HuH-7 (cell line): ENCODE results near the gene DENND4B.

Source experiments
- DNase-seq: peaks from one replicate; pipeline ENCODE4 v3.0.0; 2011; ENCODE audit warnings: low spot score

Gene DENND4B

DNA sequence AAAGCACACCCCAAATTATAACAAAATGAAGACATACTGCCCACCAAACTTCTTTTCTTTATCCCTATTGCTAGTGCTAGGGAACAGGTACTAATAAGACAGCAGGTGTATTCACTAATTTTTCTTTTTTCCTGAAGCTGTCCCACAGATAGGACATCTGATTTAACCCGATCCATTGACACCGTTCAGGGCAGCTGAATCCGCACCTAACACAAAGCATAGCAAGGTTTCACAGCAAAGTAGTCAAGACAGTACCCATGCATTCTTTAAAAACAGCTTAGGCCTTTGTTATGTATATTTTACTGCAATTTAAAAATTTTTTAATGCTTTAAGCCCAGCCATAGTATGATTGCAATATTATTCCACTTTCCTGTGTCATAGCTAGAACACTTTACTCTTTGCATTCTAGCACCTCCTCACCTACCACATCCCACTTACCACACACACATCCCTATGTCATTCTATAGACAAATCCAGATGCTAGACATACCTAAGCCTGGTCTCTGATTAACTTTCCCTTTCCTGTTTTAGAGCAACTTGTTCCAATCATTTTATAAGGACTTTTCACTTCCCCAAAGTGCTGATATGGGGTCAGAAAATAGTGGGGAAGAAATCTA is 64.1 kb downstream of the DENND4B start:
- no peak for DNase-seq

DNA sequence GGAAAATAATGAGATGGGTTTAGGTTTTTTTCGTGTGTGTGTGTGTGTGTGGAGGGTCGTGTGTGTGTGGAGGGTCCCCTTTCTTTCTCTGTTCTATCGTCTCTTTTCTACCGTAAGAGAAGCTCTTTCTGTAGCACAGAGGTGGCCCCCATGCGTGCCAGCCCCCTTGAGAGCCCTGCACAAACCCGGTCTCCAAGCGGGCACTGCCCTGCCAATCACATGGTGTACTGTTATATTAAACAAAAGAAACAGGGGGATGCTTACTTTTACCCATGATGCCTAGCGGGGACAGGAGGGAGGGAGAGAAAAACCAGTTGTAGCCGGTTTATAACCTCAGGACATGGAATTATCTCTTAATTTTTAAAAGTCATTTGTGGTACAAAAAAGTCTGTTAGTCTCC is 64.8 kb downstream of the DENND4B start:
- no peak for DNase-seq

DNA sequence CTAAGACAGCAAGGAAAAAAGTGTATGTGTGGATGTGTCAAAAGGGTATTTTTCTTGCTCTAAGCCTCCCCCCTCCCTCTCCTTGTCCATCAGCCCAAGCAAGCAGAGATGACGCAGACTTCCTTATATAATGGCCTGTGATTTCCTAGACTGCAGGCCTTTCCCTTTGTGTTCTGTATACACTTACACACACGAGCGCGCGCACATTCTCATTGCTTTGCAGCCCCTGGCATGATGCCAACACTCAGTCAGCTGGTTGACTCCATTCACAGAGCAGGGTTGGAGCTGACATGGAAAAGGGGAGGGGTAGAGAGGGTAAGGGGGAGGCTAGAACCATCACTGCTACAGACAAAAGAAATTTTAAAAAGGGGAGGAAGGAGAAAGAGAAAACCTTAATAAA is 65.6 kb downstream of the DENND4B start:
- no peak for DNase-seq

DNA sequence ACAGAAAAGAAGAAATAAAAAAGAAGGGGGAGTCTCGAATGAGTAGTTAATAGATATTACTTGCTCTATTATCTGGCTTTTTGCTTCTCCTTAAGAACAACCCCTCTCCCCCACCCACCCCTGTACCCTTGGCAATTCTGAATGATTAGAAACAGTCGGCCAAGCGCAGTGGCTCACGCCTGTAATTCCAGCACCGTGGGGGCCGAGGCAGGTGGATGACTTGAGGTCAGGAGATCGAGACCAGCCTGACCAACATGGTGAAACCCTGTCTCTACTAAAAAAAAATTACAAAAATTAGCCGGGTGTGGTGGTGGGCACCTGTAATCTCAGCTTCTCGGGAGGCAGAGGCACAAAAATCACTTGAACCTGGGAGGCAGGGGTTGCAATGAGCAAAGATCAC is 66.5 kb downstream of the DENND4B start:
- DNase-seq: no peak
